K562 (cell line): Measurements from ENCODE around the gene MTOR. TPM values are rescaled to one million over a fixed set of nuclear protein-coding genes. Genes with fewer than 3 reads are reported as not detected.

Experiments used
- BCLAF1 ChIP-seq, 2 experiments: fragments of 450-650 bp in 1 of 2; IDR thresholded peaks; 2 replicates each; pipeline ENCODE4 v1.6.1; 2011 to 2017; ENCODE audit warnings: low read depth in 2 of 2, antibody characterized with exemption in 1 of 2, borderline replicate concordance in 1 of 2, low read length in 1 of 2, mild to moderate bottlenecking in 1 of 2, mixed read lengths in 1 of 2; ENCODE audit not compliant: control insufficient read depth in 1 of 2
- CHAMP1 ChIP-seq: fragments of 450-650 bp; IDR thresholded peaks from 2 replicates; pipeline ENCODE4 v1.6.1; 2016; ENCODE audit warnings: mild to moderate bottlenecking
- PBX2 ChIP-seq, 2 experiments: IDR thresholded peaks in 1 of 2; conservative IDR thresholded peaks in 1 of 2; 2 replicates each; pipeline ENCODE4 v1.6.1; 2016; ENCODE audit warnings: low read depth in 2 of 2, mild to moderate bottlenecking in 1 of 2, missing compliant biosample characterization in 1 of 2, missing genetic modification characterization in 1 of 2, moderate library complexity in 1 of 2
- ZEB2 ChIP-seq: fragments of 450-650 bp; IDR thresholded peaks from 2 replicates; pipeline ENCODE4 v1.6.1; 2016
- polyA plus RNA-seq, 8 experiments: library from polyadenylated mRNA; depleted of rRNA in 4 of 8; stranded (reverse) in 5 of 8; unstranded in 3 of 8; fragments of >200 nt; fragmentation: Nextera tagmentation in 2 of 8; fragmentation: Illumina TruSeq in 1 of 8; extraction: Ambion mirVana in 2 of 8; extraction: Trizol in 1 of 8; gene quantifications; 2 replicates each; pipeline versions ENCODE4 v1.2.1 to v1.2.3, GENCODE V29; 2011 to 2014; ENCODE audit warnings: inconsistent platforms in 1 of 8, missing spikeins in 1 of 8
- total RNA-seq, 7 experiments: library from RNA; depleted of rRNA in 6 of 7; stranded (reverse); fragments of >200 nt in 6 of 7; fragmentation: Illumina TruSeq in 2 of 7; extraction: Trizol in 2 of 7; gene quantifications; 2 replicates each; pipeline versions ENCODE4 v1.2.1 to v1.2.3, GENCODE V29; 2011 to 2021; ENCODE audit warnings: low replicate concordance in 1 of 7

MTOR gene
- total and polyA plus RNA-seq, 9 of the 15 experiments (the other 6 are each of a cell fraction or from before 2014, with no cell fraction given), result 11.4 to 71.4 (median 52.2) TPM

GRCh38 chr1:11178021-11179015 is 84.0 kb downstream of the MTOR start (continued):
- TF ChIP-seq PBX2 (CRISPR knock-in tag; IDR thresholded peaks at IDR 0.05; ENCODE audit: low read depth), result peak; percentile 54
- peak; percentile 100 for TF ChIP-seq PBX2 (tag; conservative IDR thresholded peaks at IDR 0.05; ENCODE audit: low read depth)
- TF ChIP-seq CHAMP1, result no peak
- TF ChIP-seq ZEB2, result no peak
- no peak for TF ChIP-seq BCLAF1 (IDR thresholded peaks at IDR 0.05; ENCODE audit: borderline replicate concordance in 1 of 2, control insufficient read depth in 1 of 2, low read depth in 2 of 2, low read length in 1 of 2)
